A673 (cell line): Measurements from ENCODE around the gene SLC16A3. TPM values are rescaled to one million over a fixed set of nuclear protein-coding genes. Genes with fewer than 3 reads are reported as not detected.

ENCODE experiments used
- BruUV-seq: library from RNA; stranded (reverse); fragments of 400-500 nt; replicated peaks from 2 replicates; lab custom pipeline; 2021; lab: Mats Ljungman, UMichigan
- CTCF ChIA-PET: fragments of 300-600 bp; sonication (Branson Sonifier 250); formaldehyde crosslinking; loops from one replicate; lab custom pipeline; 2022; ENCODE audit warnings: antibody characterized with exemption; lab: Charles Lee
- POLR2A ChIA-PET: fragments of 300-600 bp; sonication (Branson Sonifier 250); formaldehyde crosslinking; loops from one replicate; lab custom pipeline; 2022; ENCODE audit warnings: antibody characterized with exemption; ENCODE audit not compliant: low non-redundant PET; lab: Charles Lee
- DNase-seq: peaks from one replicate; pipeline ENCODE4 v3.0.0-alpha.2; 2015; ENCODE audit warnings: low spot score
- H3K27ac ChIP-seq: fragments of 200-600 bp; sonication (generic); 2 replicates; pipeline ENCODE4 v1.5.1; 2016; ENCODE audit warnings: mixed run types, low read depth, mild to moderate bottlenecking, mixed read lengths, antibody characterized with exemption, low read length; ENCODE audit not compliant: poor library complexity, severe bottlenecking
- H3K27me3 ChIP-seq: fragments of 200-600 bp; sonication (generic); replicated peaks from 2 replicates; pipeline ENCODE4 v1.6.1; 2017; ENCODE audit warnings: mixed run types, low read depth, mild to moderate bottlenecking, mixed read lengths, antibody characterized with exemption, low read length; ENCODE audit not compliant: insufficient read depth, poor library complexity
- H3K36me3 ChIP-seq: fragments of 200-600 bp; sonication (generic); 2 replicates; pipeline ENCODE4 v1.6.1; 2016; ENCODE audit warnings: mixed run types, mild to moderate bottlenecking, mixed read lengths, antibody characterized with exemption, low read length; ENCODE audit not compliant: insufficient read depth, poor library complexity, severe bottlenecking
- H3K4me1 ChIP-seq: fragments of 200-600 bp; sonication (generic); 2 replicates; pipeline ENCODE4 v1.6.1; 2017; ENCODE audit warnings: mixed run types, mild to moderate bottlenecking, mixed read lengths, antibody characterized with exemption, low read length; ENCODE audit not compliant: insufficient read depth, poor library complexity, severe bottlenecking
- H3K4me3 ChIP-seq: fragments of 200-600 bp; sonication (generic); 2 replicates; pipeline ENCODE4 v1.5.1; 2016; ENCODE audit warnings: low read depth, mixed run types, mild to moderate bottlenecking, mixed read lengths, low read length; ENCODE audit not compliant: poor library complexity, severe bottlenecking
- H3K9me3 ChIP-seq: fragments of 200-600 bp; sonication (generic); 2 replicates; pipeline ENCODE4 v1.6.1; 2016; ENCODE audit warnings: mixed run types, low read depth, mild to moderate bottlenecking, mixed read lengths, antibody characterized with exemption, low read length; ENCODE audit not compliant: poor library complexity, severe bottlenecking
- CTCF ChIP-seq: fragments of 300-800, 200-600 bp; sonication (generic); conservative IDR thresholded peaks from 2 replicates; pipeline ENCODE4 v1.5.1; 2017; ENCODE audit warnings: low read depth, mild to moderate bottlenecking, antibody characterized with exemption, low read length, moderate library complexity, mixed read lengths
- EZH2 ChIP-seq: fragments of 200-600 bp; sonication (generic); IDR thresholded peaks from 2 replicates; pipeline ENCODE4 v1.6.1; 2017; ENCODE audit warnings: borderline replicate concordance, low read depth, mild to moderate bottlenecking, mixed read lengths, antibody characterized with exemption, low read length; ENCODE audit not compliant: poor library complexity, severe bottlenecking
- intact Hi-C: fragments of 100-400 bp; cut with micrococcal nuclease; formaldehyde crosslinking; loops from one replicate; pipeline ENCODE4 v1.10.0; 2022; ENCODE audit not compliant: unreplicated experiment
- total RNA-seq: library from RNA; stranded (reverse); gene quantifications from 2 replicates; pipeline ENCODE4 v1.2.3, GENCODE V29; 2021

Gene SLC16A3
- total RNA-seq, 1 experiment from 2014 or later: 0.97 TPM

DNA sequence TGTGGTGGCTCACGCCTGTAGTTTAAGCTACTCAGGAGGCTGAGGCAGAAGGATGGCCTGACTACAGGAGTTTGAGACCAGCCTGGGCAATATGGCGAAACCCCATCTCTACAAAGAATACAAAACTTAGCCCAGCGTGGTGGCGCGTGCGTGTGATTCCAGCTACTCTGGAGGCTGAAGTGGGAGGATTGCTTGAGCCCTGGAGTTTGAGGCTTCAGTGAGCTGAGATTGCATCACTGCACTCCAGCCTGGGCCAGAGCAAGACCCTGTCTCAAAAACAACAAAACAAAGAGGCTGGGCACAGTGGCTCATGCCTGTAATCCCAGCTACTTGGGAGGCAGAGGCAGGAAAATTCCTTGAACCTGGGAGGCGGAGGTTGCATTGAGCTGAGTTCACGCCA is 51.7 kb downstream of the SLC16A3 start:
- BruUV-seq: no TSS peak
- DNase-seq: no peak
- POLR2A ChIA-PET: no interaction called here
- Histone ChIP-seq H3K4me3 (no peak overlapping the region), H3K27me3 (no peaks in the 10 kb centered on the region), H3K9me3 (no peaks in the 10 kb centered on the region), H3K36me3 (no peaks in the 10 kb centered on the region), H3K27ac (no peak overlapping the region), H3K4me1 (peaks cover 5% of the 10 kb centered on the region)
- intact Hi-C loops: no loop called here
- no peak for TF ChIP-seq EZH2
- no peak for TF ChIP-seq CTCF
- CTCF ChIA-PET: no interaction called here

- CTCF ChIA-PET: no interaction called here
- TF ChIP-seq EZH2 (no peak), CTCF (no peak)
- POLR2A ChIA-PET: no interaction called here
- Histone ChIP-seq H3K4me3 (no peak overlapping the region), H3K36me3 (no peaks in the 10 kb centered on the region), H3K9me3 (no peaks in the 10 kb centered on the region), H3K27me3 (no peaks in the 10 kb centered on the region), H3K27ac (no peak overlapping the region), H3K4me1 (peaks cover 5% of the 10 kb centered on the region)
- intact Hi-C loops: no loop called here
- DNase-seq: no peak
- no TSS peak for BruUV-seq
Measured at GRCh38 chr17:82281076-82281475, 52.2 kb downstream of the SLC16A3 start.

- H3K4me3 ChIP-seq: no peak overlapping the region
- ChIA-PET CTCF (no interaction called here), POLR2A (no interaction called here)
- no peak for DNase-seq
- intact Hi-C loops: no loop called here
- BruUV-seq: no TSS peak
- H3K4me1 ChIP-seq: peaks cover 5% of the 10 kb centered on the region
- TF ChIP-seq CTCF: no peak
- no peak for TF ChIP-seq EZH2
- no peaks in the 10 kb centered on the region for H3K9me3 ChIP-seq
- H3K27me3 ChIP-seq: no peaks in the 10 kb centered on the region
- no peaks in the 10 kb centered on the region for H3K36me3 ChIP-seq
- H3K27ac ChIP-seq: no peak overlapping the region
Measured at GRCh38 chr17:82281502-82282238, 52.8 kb downstream of the SLC16A3 start.
